GM10847 (cell line): ENCODE data around the gene PTGFRN.

Experiments
- POLR2A ChIP-seq: IDR thresholded peaks from 2 replicates; pipeline ENCODE4 v1.6.1; 2011; ENCODE audit not compliant: insufficient read length; ENCODE audit errors: extremely low read depth

Gene PTGFRN

GRCh38 chr1:116947092-116947860 lies 37.6 kb downstream of the PTGFRN start:
- no peak for TF ChIP-seq POLR2A

- TF ChIP-seq POLR2A, result no peak
These were observed 38.3 kb downstream of the PTGFRN start for GRCh38 chr1:116948046-116948445.

DNA sequence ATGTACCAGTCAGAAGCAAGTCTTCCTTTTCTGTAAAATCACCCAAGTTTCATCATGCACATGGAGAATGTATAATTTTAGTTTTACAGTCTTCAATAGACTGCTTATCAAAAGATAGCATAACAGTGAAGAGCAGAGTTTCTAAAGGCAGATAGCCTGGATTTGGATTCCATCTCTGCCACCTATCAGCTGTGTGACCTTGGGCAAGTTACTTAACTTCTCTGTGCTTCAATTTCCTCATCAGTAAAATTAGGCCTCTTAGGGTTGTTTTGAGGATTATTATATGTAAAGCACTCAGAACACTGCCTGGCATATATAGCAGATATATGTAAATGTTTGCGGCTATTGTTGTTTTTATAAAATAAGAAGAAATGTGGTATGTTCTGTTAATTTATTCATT lies 38.9 kb downstream of the PTGFRN start:
- TF ChIP-seq POLR2A, result no peak

DNA sequence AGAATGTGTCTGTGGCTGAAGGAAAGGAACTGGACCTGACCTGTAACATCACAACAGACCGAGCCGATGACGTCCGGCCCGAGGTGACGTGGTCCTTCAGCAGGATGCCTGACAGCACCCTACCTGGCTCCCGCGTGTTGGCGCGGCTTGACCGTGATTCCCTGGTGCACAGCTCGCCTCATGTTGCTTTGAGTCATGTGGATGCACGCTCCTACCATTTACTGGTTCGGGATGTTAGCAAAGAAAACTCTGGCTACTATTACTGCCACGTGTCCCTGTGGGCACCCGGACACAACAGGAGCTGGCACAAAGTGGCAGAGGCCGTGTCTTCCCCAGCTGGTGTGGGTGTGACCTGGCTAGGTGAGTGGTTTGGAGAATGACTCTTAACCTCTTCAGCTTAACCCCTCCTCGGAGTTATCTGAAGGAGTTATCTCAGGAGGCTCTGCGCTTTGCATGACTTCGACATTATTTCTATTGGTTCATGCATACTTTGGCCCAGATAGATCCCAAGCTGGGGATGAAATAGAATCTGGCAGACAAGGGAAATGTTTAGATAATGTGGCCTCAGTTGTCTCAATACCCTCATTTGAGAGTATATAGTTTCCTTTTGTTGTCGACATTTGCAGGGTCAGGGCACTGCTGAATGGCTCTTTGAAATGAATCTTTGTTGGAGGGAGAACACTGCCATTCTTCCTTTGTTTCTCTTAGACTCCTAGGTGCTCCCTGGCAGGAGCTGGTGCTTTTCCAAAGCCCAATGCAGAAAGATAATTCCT lies 39.7 kb downstream of the PTGFRN start:
- no peak for TF ChIP-seq POLR2A

DNA sequence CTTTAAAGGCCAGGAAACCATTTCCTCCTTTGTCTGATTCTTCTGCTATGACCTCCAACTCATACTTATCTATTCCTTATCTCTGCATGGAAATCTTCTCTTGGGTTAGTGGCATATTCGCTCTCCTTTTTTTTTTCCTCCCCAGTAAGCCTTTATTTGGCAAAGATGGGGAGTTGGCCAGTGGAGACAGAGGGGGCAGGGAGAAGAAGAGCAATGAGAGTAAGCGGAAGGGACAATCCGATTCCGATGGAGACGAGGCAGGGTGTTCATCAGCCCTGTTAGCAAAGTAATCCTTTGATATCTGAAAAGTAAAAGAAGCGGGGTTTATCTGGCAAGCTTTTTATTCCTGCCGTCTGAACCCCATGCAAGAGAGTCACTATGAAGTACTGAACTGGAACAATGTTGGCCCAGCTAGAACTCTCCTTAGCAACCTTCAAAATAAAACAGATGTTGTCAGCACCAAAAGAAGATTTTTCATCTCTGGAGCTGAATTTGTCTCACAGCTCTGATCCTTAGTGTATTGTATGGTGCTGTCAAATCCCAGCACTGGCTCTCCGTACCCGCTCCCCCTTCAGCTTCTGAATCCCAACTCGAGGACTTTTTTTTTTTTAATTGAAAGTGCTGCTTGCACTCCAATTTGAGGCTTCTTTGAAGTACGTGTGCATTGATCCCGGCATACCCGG lies 40.9 kb downstream of the PTGFRN start:
- no peak for TF ChIP-seq POLR2A

GRCh38 chr1:116951200-116951935 lies 41.7 kb downstream of the PTGFRN start:
- TF ChIP-seq POLR2A, result no peak

- TF ChIP-seq POLR2A, result no peak
These were observed 43.1 kb downstream of the PTGFRN start for GRCh38 chr1:116952738-116953275.

DNA sequence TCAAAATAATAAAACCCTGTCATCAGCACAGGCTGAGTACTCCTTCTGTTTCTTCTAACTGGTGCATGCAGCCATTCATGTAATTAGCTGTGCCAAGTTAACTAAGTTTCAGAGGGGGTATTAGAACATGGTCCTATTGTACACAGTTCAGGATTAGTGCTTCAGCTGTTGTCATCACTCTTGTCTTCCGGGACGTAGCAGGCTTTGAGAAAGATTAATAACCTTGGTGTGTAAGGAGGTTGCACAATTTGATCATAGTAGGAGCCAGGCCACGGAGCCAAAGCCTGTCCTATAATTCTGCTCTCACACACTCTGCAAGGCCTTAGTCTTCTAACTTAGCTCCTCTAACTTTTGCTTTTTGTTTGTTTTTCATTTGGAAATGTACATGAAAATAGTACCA lies 44.7 kb downstream of the PTGFRN start:
- TF ChIP-seq POLR2A, result no peak

DNA sequence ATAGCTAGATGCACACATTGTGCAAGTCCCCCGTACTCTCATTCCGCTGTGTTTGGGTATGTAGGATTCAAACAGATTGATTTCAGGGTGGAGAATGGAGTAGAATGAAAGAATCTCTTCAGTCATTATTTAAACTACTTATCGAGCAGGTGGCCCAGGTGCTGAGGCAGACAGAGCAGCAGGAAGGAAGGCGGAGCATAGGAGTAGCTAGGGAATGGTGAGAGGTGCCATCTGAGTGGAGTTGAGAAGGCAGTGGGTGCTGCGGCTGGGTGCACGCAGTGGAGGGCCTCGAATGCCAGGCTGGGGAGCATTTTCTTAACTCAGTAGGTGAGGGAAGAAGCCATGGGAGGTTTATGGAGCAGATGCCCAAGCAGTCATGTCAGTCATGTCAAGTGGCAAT lies 46.7 kb downstream of the PTGFRN start:
- TF ChIP-seq POLR2A, result no peak

DNA sequence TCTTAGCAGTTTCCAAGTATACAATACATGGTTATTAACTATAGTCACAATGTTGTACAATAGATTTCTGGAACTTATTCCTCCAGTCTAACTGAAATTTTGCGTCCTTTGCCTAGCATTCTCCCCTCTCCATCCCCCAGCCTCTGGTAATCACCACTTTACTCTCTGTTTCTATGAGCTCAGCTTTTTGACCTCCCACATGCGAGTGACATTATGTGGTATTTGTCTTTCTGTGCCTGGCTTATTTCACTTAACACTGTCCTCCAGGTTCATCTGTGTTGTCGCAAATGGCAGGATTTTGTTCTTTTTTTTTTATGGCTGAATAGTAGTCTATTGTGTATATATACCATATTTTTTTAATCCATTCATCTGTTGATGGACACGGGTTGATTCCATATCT lies 47.9 kb downstream of the PTGFRN start:
- no peak for TF ChIP-seq POLR2A

- no peak for TF ChIP-seq POLR2A
These were observed 48.4 kb downstream of the PTGFRN start for GRCh38 chr1:116958110-116958509.

- no peak for TF ChIP-seq POLR2A
These were observed 49.3 kb downstream of the PTGFRN start for GRCh38 chr1:116958977-116959376.

- TF ChIP-seq POLR2A, result no peak
These were observed 51.9 kb downstream of the PTGFRN start for GRCh38 chr1:116961606-116962005.

- no peak for TF ChIP-seq POLR2A
These were observed 53.4 kb downstream of the PTGFRN start for GRCh38 chr1:116962987-116963639.
